ENCODE measurements around the gene ZNF224. TPM values are rescaled to one million over a fixed set of nuclear protein-coding genes. Genes with fewer than 3 reads are reported as not detected.

The ZNF224 gene
- total and polyA plus RNA-seq, 2 of the 13 experiments (the other 11 are each of a cell fraction or from before 2014, with no cell fraction given), result 13.0 to 16.1 TPM

- TF ChIP-seq GRHL1 (CRISPR knock-in tag; conservative IDR thresholded peaks at IDR 0.05) (no peak), ZNF234 (CRISPR knock-in tag; conservative IDR thresholded peaks at IDR 0.05) (no peak), NFATC3 (CRISPR knock-in tag; IDR thresholded peaks at IDR 0.05) (no peak), ZNF367 (CRISPR knock-in tag; IDR thresholded peaks at IDR 0.05; ENCODE audit: borderline replicate concordance) (no peak), THAP9 (CRISPR knock-in tag; IDR thresholded peaks at IDR 0.05; ENCODE audit: borderline replicate concordance) (no peak), ZMAT5 (CRISPR knock-in tag; IDR thresholded peaks at IDR 0.05; ENCODE audit: borderline replicate concordance, low read depth) (no peak), ZNF546 (CRISPR knock-in tag; conservative IDR thresholded peaks at IDR 0.05) (0 out of 2 replicates have a peak, but pooled peaks have one; percentile 31), RFXANK (CRISPR knock-in tag; IDR thresholded peaks at IDR 0.05) (no peak), ZBED4 (CRISPR knock-in tag; IDR thresholded peaks at IDR 0.05; ENCODE audit: borderline replicate concordance) (no peak), ZNF839 (CRISPR knock-in tag; IDR thresholded peaks at IDR 0.05; ENCODE audit: borderline replicate concordance) (no peak), ZNF891 (CRISPR knock-in tag; IDR thresholded peaks at IDR 0.05) (no peak), ZNF607 (CRISPR knock-in tag; IDR thresholded peaks at IDR 0.05; ENCODE audit: borderline replicate concordance) (no peak), SRSF4 (IDR thresholded peaks at IDR 0.05; ENCODE audit: low read depth, low read length, poor library complexity, severe bottlenecking) (no peak), MAFK (conservative IDR thresholded peaks at IDR 0.05 in 1 of 2, IDR thresholded peaks at IDR 0.05 in 1 of 2; ENCODE audit: low read length in 2 of 2) (no peak), ZBTB8A (CRISPR knock-in tag; IDR thresholded peaks at IDR 0.05; ENCODE audit: borderline replicate concordance, low read depth) (no peak), EP300 (IDR thresholded peaks at IDR 0.05; ENCODE audit: low read depth in 2 of 2, low read length in 2 of 2) (no peak), EP300 (CRISPR knock-in tag; IDR thresholded peaks at IDR 0.05; ENCODE audit: borderline replicate concordance) (no peak), RAD21 (CRISPR knock-in tag; IDR thresholded peaks at IDR 0.05) (no peak), ZSCAN25 (CRISPR knock-in tag; IDR thresholded peaks at IDR 0.05) (no peak; the same call in 1 of the 2 replicates)
Measured at GRCh38 chr19:44071824-44072542, 22.2 kb upstream of the ZNF224 start, which contains the start of gene ZNF284 (continued).

Measured in HepG2 (cell line).